Astrocyte (in vitro differentiated cells and primary cell): ENCODE measurements around the gene OR8D2.
"Not testable (repeated sequence)": the region's sequence is repeated elsewhere in the genome, so short reads cannot be mapped to it uniquely, and the experiment has no call there.

Source experiments
- CTCF ChIP-seq: IDR thresholded peaks from 2 replicates; pipeline ENCODE4 v1.5.1; 2011; ENCODE audit warnings: low read depth, mild to moderate bottlenecking, inconsistent platforms, low read length, moderate library complexity; ENCODE audit not compliant: insufficient read depth
- EZH2 ChIP-seq: IDR thresholded peaks from 2 replicates; pipeline ENCODE4 v1.6.1; 2012; ENCODE audit warnings: mild to moderate bottlenecking, low read length, inconsistent platforms; ENCODE audit not compliant: insufficient read depth

- TF ChIP-seq CTCF, EZH2: not testable (repeated sequence)
Observed at GRCh38 chr11:124270886-124271285, 49.1 kb downstream of the OR8D2 start.
